Endodermal cell (in vitro differentiated cells): ENCODE data around the gene TAMALIN. TPM values are rescaled to one million over a fixed set of nuclear protein-coding genes. Genes with fewer than 3 reads are reported as not detected.

Experiments used
- DNase-seq: peaks from one replicate; pipeline ENCODE4 v3.0.0-alpha.2; 2017
- H3K27ac ChIP-seq: 2 replicates; pipeline ENCODE4 v1.5.1; 2013; ENCODE audit warnings: mild to moderate bottlenecking, low read depth, low read length, moderate library complexity
- H3K27me3 ChIP-seq: 2 replicates; pipeline ENCODE4 v1.6.1; 2013; ENCODE audit warnings: mild to moderate bottlenecking, low read length, moderate library complexity; ENCODE audit not compliant: insufficient read depth, control insufficient read depth, poor library complexity, severe bottlenecking
- H3K36me3 ChIP-seq: 2 replicates; pipeline ENCODE4 v1.7.0; 2013; ENCODE audit warnings: mild to moderate bottlenecking, low read length, moderate library complexity; ENCODE audit not compliant: control insufficient read depth, insufficient read depth
- H3K4me1 ChIP-seq: one replicate; pipeline ENCODE4 v1.7.0; 2013; ENCODE audit warnings: low read length; ENCODE audit not compliant: control insufficient read depth, insufficient read depth
- H3K4me3 ChIP-seq: 2 replicates; pipeline ENCODE4 v1.5.1; 2013; ENCODE audit warnings: mild to moderate bottlenecking, low read length, moderate library complexity
- H3K9ac ChIP-seq: 2 replicates; pipeline ENCODE4 v1.6.1; 2013; ENCODE audit warnings: mild to moderate bottlenecking, low read length, moderate library complexity; ENCODE audit not compliant: poor library complexity, severe bottlenecking; ENCODE audit errors: extremely low read depth
- H3K9me3 ChIP-seq: 2 replicates; pipeline ENCODE4 v1.6.1; 2013; ENCODE audit warnings: mild to moderate bottlenecking, low read length, moderate library complexity; ENCODE audit not compliant: control insufficient read depth
- H3K27ac Mint-ChIP-seq: 2 replicates; pipeline ENCODE4 v1.8.0; 2020; ENCODE audit warnings: mixed read lengths
- H3K27me3 Mint-ChIP-seq: 2 replicates; pipeline ENCODE4 v1.8.0; 2021; ENCODE audit warnings: mild to moderate bottlenecking, mixed read lengths; ENCODE audit not compliant: insufficient read depth
- H3K36me3 Mint-ChIP-seq: 2 replicates; pipeline ENCODE4 v1.8.0; 2020; ENCODE audit warnings: low read depth, mixed read lengths
- H3K4me1 Mint-ChIP-seq: 2 replicates; pipeline ENCODE4 v1.8.0; 2020; ENCODE audit warnings: mixed read lengths
- H3K4me3 Mint-ChIP-seq: 2 replicates; pipeline ENCODE4 v1.8.0; 2020; ENCODE audit warnings: mild to moderate bottlenecking, moderate library complexity, mixed read lengths
- H3K9me3 Mint-ChIP-seq: 2 replicates; pipeline ENCODE4 v1.8.0; 2020; ENCODE audit warnings: mild to moderate bottlenecking, mixed read lengths
- CTCF ChIP-seq: fragments of 200-600 bp; sonication (generic); conservative IDR thresholded peaks from 2 replicates; pipeline ENCODE4 v1.5.0; 2021; ENCODE audit warnings: antibody characterized with exemption, mild to moderate bottlenecking
- WGBS, 2 experiments: methylation state at CpG; one replicate each; pipeline versions ENCODE4 v1.1.5 to v1.1.7; 2013; ENCODE audit warnings: missing lambda C conversion rate in 2 of 2, mixed read lengths in 1 of 2; ENCODE audit not compliant: insufficient coverage in 1 of 2, insufficient read length in 1 of 2; 5-methylcytosine and 5-hydroxymethylcytosine counted together
- total RNA-seq, 2 donors: library from RNA; stranded (reverse); fragmentation: NEBNext Ultra II Directional in 1 of 2; extraction: Animal tissue kit (Norgen Biotek cat#: 25700) in 1 of 2; gene quantifications; 2 replicates in 1 of 2; 3 replicates in 1 of 2; pipeline ENCODE4 v1.2.1, GENCODE V29; 2021

The TAMALIN gene
- total RNA-seq, 2 donors from 2014 or later = 4.4 to 9.1 TPM

GRCh38 chr12:51980809-51981127 is 26.0 kb upstream of the TAMALIN start:
- peaks cover 78% of the 10 kb centered on the region for H3K36me3 Mint-ChIP-seq
- H3K9me3 ChIP-seq = no peaks in the 10 kb centered on the region
- peaks cover 11% of the 10 kb centered on the region for H3K4me1 ChIP-seq
- H3K4me3 Mint-ChIP-seq = no peak overlapping the region
- DNase-seq = no peak
- H3K27ac Mint-ChIP-seq = peak overlapping the region; percentile 21
- H3K9me3 Mint-ChIP-seq = no peaks in the 10 kb centered on the region
- H3K27me3 ChIP-seq = no peaks in the 10 kb centered on the region
- peaks cover 21% of the 10 kb centered on the region for H3K4me1 Mint-ChIP-seq
- TF ChIP-seq CTCF = no peak
- no peak overlapping the region for H3K4me3 ChIP-seq
- no peaks in the 10 kb centered on the region for H3K27me3 Mint-ChIP-seq
- no peak overlapping the region for H3K27ac ChIP-seq
- H3K9ac ChIP-seq = no peak overlapping the region
- 90 to 94% methylated on average over 6 to 10 of the region's 10 CpGs for WGBS, 2 experiments
- H3K36me3 ChIP-seq = peaks cover 83% of the 10 kb centered on the region

- Mint-ChIP-seq H3K9me3 (no peaks in the 10 kb centered on the region), H3K27ac (no peak overlapping the region), H3K27me3 (no peaks in the 10 kb centered on the region), H3K4me1 (peaks cover 8% of the 10 kb centered on the region), H3K36me3 (peaks cover 70% of the 10 kb centered on the region), H3K4me3 (no peak overlapping the region)
- Histone ChIP-seq H3K36me3 (peaks cover 82% of the 10 kb centered on the region), H3K4me3 (no peak overlapping the region), H3K27ac (no peak overlapping the region), H3K27me3 (no peaks in the 10 kb centered on the region), H3K9ac (no peak overlapping the region), H3K4me1 (peaks cover 2% of the 10 kb centered on the region), H3K9me3 (no peaks in the 10 kb centered on the region)
- WGBS, 2 experiments = 80 to 94% methylated on average over 4 of the region's 6 CpGs
- TF ChIP-seq CTCF = no peak
- no peak for DNase-seq
Observed at GRCh38 chr12:51984657-51985056, 22.1 kb upstream of the TAMALIN start.

GRCh38 chr12:51985154-51985835 is 21.5 kb upstream of the TAMALIN start:
- no peaks in the 10 kb centered on the region for H3K9me3 Mint-ChIP-seq
- Histone ChIP-seq H3K36me3 (peaks cover 81% of the 10 kb centered on the region), H3K9me3 (no peaks in the 10 kb centered on the region), H3K4me1 (peaks cover 2% of the 10 kb centered on the region), H3K9ac (no peak overlapping the region), H3K4me3 (no peak overlapping the region), H3K27me3 (no peaks in the 10 kb centered on the region), H3K27ac (no peak overlapping the region)
- H3K4me1 Mint-ChIP-seq = peaks cover 7% of the 10 kb centered on the region
- H3K4me3 Mint-ChIP-seq = no peak overlapping the region
- DNase-seq = no peak
- H3K27me3 Mint-ChIP-seq = no peaks in the 10 kb centered on the region
- WGBS, 2 experiments = 92 to 96% methylated on average over 9 of the region's 9 CpGs
- H3K27ac Mint-ChIP-seq = no peak overlapping the region
- peaks cover 69% of the 10 kb centered on the region for H3K36me3 Mint-ChIP-seq
- TF ChIP-seq CTCF = no peak
